PC-9 (cell line): ENCODE data around the gene INTS3. TPM values are rescaled to one million over a fixed set of nuclear protein-coding genes. Genes with fewer than 3 reads are reported as not detected.

Experiments used
- BruUV-seq: library from RNA; stranded (reverse); fragments of 400-500 nt; replicated peaks from 2 replicates; lab custom pipeline; 2021; lab: Mats Ljungman, UMichigan
- CTCF ChIA-PET: fragments of 300-600 bp; sonication (Branson Sonifier 250); formaldehyde crosslinking; loops from one replicate; lab custom pipeline; 2022; ENCODE audit warnings: antibody characterized with exemption; lab: Charles Lee
- POLR2A ChIA-PET: fragments of 300-600 bp; sonication (Branson Sonifier 250); formaldehyde crosslinking; loops from one replicate; lab custom pipeline; 2022; ENCODE audit warnings: antibody characterized with exemption; ENCODE audit not compliant: unreplicated experiment; lab: Charles Lee
- DNase-seq, 2 experiments: peaks; one replicate each; pipeline versions ENCODE4 v3.0.0 to v3.0.0-alpha.2; 2015 to 2022; ENCODE audit warnings: mixed read lengths in 1 of 2
- H2AFZ ChIP-seq: fragments of 200-600 bp; sonication (generic); 2 replicates; pipeline ENCODE4 v1.8.1; 2017; ENCODE audit warnings: antibody characterized with exemption
- H3F3A ChIP-seq: fragments of 200-600 bp; sonication (generic); 2 replicates; pipeline ENCODE4 v1.8.1; 2017; ENCODE audit warnings: antibody characterized with exemption, mild to moderate bottlenecking, low read depth; ENCODE audit not compliant: insufficient read depth
- H3K27ac ChIP-seq: fragments of 200-600 bp; sonication (generic); 2 replicates; pipeline ENCODE4 v1.6.1; 2016; ENCODE audit warnings: mixed run types
- H3K27me3 ChIP-seq: fragments of 200-600 bp; sonication (generic); 2 replicates; pipeline ENCODE4 v1.6.1; 2016; ENCODE audit warnings: low read depth, mixed run types; ENCODE audit not compliant: insufficient read depth
- H3K36me3 ChIP-seq: fragments of 200-600 bp; sonication (generic); 2 replicates; pipeline ENCODE4 v1.6.1; 2016; ENCODE audit warnings: low read depth, mixed run types
- H3K4me1 ChIP-seq: fragments of 200-600 bp; sonication (generic); replicated peaks from 2 replicates; pipeline ENCODE4 v1.6.1; 2016; ENCODE audit warnings: mixed run types; ENCODE audit not compliant: insufficient read depth
- H3K4me2 ChIP-seq: fragments of 200-600 bp; sonication (generic); 2 replicates; pipeline ENCODE4 v1.6.1; 2017; ENCODE audit warnings: mixed run types
- H3K4me3 ChIP-seq: fragments of 200-600 bp; sonication (generic); 2 replicates; pipeline ENCODE4 v1.6.1; 2016; ENCODE audit warnings: mixed run types
- H3K79me2 ChIP-seq: fragments of 200-600 bp; sonication (generic); 2 replicates; pipeline ENCODE4 v1.6.1; 2017; ENCODE audit warnings: low read depth, mixed run types
- H3K9me2 ChIP-seq: fragments of 200-600 bp; sonication (generic); 2 replicates; pipeline ENCODE4 v1.8.1; 2017; ENCODE audit warnings: mild to moderate bottlenecking; ENCODE audit not compliant: insufficient read depth
- H3K9me3 ChIP-seq: fragments of 200-600 bp; sonication (generic); 2 replicates; pipeline ENCODE4 v1.8.1; 2016; ENCODE audit warnings: low read depth; ENCODE audit not compliant: insufficient read depth
- H4K20me1 ChIP-seq: fragments of 200-600 bp; sonication (generic); 2 replicates; pipeline ENCODE4 v1.8.1; 2017; ENCODE audit not compliant: insufficient read depth
- CTCF ChIP-seq: fragments of 200-600 bp; sonication (generic); conservative IDR thresholded peaks from 2 replicates; pipeline ENCODE4 v1.6.1; 2017; ENCODE audit warnings: mixed run types, antibody characterized with exemption, mild to moderate bottlenecking, moderate library complexity
- EZH2 ChIP-seq: fragments of 200-600 bp; sonication (generic); IDR thresholded peaks from 2 replicates; pipeline ENCODE4 v1.8.0; 2017; ENCODE audit warnings: antibody characterized with exemption, low read depth
- intact Hi-C: fragments of 100-400 bp; cut with micrococcal nuclease; formaldehyde crosslinking; loops from one replicate; pipeline ENCODE4 v1.10.0; 2022; ENCODE audit not compliant: unreplicated experiment
- total RNA-seq: library from RNA; stranded (reverse); gene quantifications from 2 replicates; pipeline ENCODE4 v1.2.3, GENCODE V29; 2021

Gene INTS3
- total RNA-seq, 1 experiment from 2014 or later: 91.7 TPM

GRCh38 chr1:153730468-153730988 lies 2.7 kb downstream of the INTS3 start:
- Histone ChIP-seq H3F3A (peaks cover 23% of the 10 kb centered on the region; the same call in 1 of the 2 replicates), H3K79me2 (peaks cover 50% of the 10 kb centered on the region), H3K27me3 (no peaks in the 10 kb centered on the region), H4K20me1 (no peaks in the 10 kb centered on the region), H3K9me2 (no peaks in the 10 kb centered on the region), H3K4me1 (peaks cover 21% of the 10 kb centered on the region), H3K4me3 (no peak overlapping the region), H2AFZ (no peak overlapping the region), H3K9me3 (no peaks in the 10 kb centered on the region), H3K27ac (no peak overlapping the region), H3K4me2 (peak overlapping the region; percentile 98; the same call in 1 of the 2 replicates), H3K36me3 (no peaks in the 10 kb centered on the region)
- no peak for DNase-seq
- POLR2A ChIA-PET: interaction anchor here (0.6 kb wide), 1 partner anchor 441 kb away, joined by 7 read pairs; no protein-coding TSS in a partner anchor
- BruUV-seq: no TSS peak
- no peak for TF ChIP-seq EZH2
- no peak for TF ChIP-seq CTCF
- intact Hi-C loops: no loop called here
- CTCF ChIA-PET: no interaction called here

- Histone ChIP-seq H3F3A (peaks cover 31% of the 10 kb centered on the region; the same call in 1 of the 2 replicates), H2AFZ (no peak overlapping the region), H3K9me2 (no peaks in the 10 kb centered on the region), H3K9me3 (no peaks in the 10 kb centered on the region), H3K36me3 (0 out of 2 replicates have a peak, but pooled peaks cover 3% of the 10 kb centered on the region), H3K4me3 (no peak overlapping the region), H3K27ac (no peak overlapping the region), H3K4me1 (peaks cover 12% of the 10 kb centered on the region), H3K27me3 (no peaks in the 10 kb centered on the region), H3K4me2 (no peak overlapping the region), H3K79me2 (peaks cover 41% of the 10 kb centered on the region), H4K20me1 (no peaks in the 10 kb centered on the region)
- intact Hi-C loops: no loop called here
- no peak for DNase-seq
- BruUV-seq: no TSS peak
- CTCF ChIA-PET: no interaction called here
- POLR2A ChIA-PET: interaction anchor here (0.6 kb wide), 1 partner anchor 146 kb away, joined by 3 read pairs; no protein-coding TSS in a partner anchor
- TF ChIP-seq EZH2 (no peak), CTCF (no peak)
Measured at GRCh38 chr1:153733970-153734369, 6.1 kb downstream of the INTS3 start.

- H2AFZ ChIP-seq: no peak overlapping the region
- H3K9me2 ChIP-seq: no peaks in the 10 kb centered on the region
- DNase-seq: no peak
- 0 out of 2 replicates have a peak, but pooled peaks cover 3% of the 10 kb centered on the region for H3K36me3 ChIP-seq
- no peak overlapping the region for H3K4me3 ChIP-seq
- peaks cover 35% of the 10 kb centered on the region for H3K79me2 ChIP-seq
- no peaks in the 10 kb centered on the region for H3K9me3 ChIP-seq
- H3K27ac ChIP-seq: no peak overlapping the region
- no peak overlapping the region for H3K4me2 ChIP-seq
- H3K27me3 ChIP-seq: no peaks in the 10 kb centered on the region
- no peaks in the 10 kb centered on the region for H4K20me1 ChIP-seq
- CTCF ChIA-PET: no interaction called here
- POLR2A ChIA-PET: no interaction called here
- H3K4me1 ChIP-seq: peaks cover 7% of the 10 kb centered on the region; the same call in 1 of the 2 replicates
- intact Hi-C loops: no loop called here
- no TSS peak for BruUV-seq
- H3F3A ChIP-seq: peaks cover 29% of the 10 kb centered on the region; the same call in 1 of the 2 replicates
- TF ChIP-seq EZH2 (no peak), CTCF (no peak)
Measured at GRCh38 chr1:153734396-153735089, 6.7 kb downstream of the INTS3 start.
